Rectal smooth muscle tissue (tissue), 1 donor: ENCODE data around the gene GLO1.
A peak's percentile ranks its signal among the peaks of the same experiment; 100 is the strongest.
"Not testable (repeated sequence)": the region's sequence is repeated elsewhere in the genome, so short reads cannot be mapped to it uniquely, and the experiment has no call there.

Experiments
- H3K27ac ChIP-seq: one replicate; pipeline ENCODE4 v1.7.0; 2013; ENCODE audit warnings: low read depth, low read length, inconsistent platforms
- H3K27me3 ChIP-seq: one replicate; pipeline ENCODE4 v1.7.0; 2013; ENCODE audit warnings: low read length; ENCODE audit not compliant: control insufficient read depth, insufficient read depth
- H3K36me3 ChIP-seq: one replicate; pipeline ENCODE4 v1.7.0; 2013; ENCODE audit warnings: low read length; ENCODE audit not compliant: control insufficient read depth, insufficient read depth
- H3K4me1 ChIP-seq: one replicate; pipeline ENCODE4 v1.7.0; 2013; ENCODE audit warnings: low read length; ENCODE audit not compliant: control insufficient read depth, insufficient read depth
- H3K4me3 ChIP-seq: one replicate; pipeline ENCODE4 v1.7.0; 2013; ENCODE audit warnings: low read length
- H3K9ac ChIP-seq: one replicate; pipeline ENCODE4 v1.7.0; 2013; ENCODE audit warnings: low read length

GLO1 gene

DNA sequence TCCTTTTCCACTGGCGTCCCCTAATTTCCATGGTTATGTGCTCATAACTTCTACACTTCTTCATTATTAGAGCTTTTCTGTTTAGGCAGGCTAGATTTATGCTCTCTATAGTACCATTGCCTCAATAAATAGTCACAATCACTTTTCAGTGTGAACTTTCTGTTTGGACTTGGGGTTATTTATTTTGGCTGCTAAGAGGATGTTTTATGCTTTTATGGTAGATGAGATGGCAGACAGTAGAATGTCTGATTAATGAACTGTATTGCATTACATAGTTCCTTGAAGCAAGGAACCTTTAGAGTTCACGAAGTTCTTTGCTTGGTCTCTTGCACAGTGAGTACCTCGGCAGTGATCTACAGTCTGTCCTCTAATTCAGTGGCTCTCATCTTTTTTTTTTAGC is 19.1 kb upstream of the GLO1 start:
- Histone ChIP-seq H3K36me3 (no peaks in the 10 kb centered on the region), H3K27me3 (no peaks in the 10 kb centered on the region), H3K27ac (no peak overlapping the region), H3K4me3 (no peak overlapping the region), H3K9ac (no peak overlapping the region), H3K4me1 (no peaks in the 10 kb centered on the region)

DNA sequence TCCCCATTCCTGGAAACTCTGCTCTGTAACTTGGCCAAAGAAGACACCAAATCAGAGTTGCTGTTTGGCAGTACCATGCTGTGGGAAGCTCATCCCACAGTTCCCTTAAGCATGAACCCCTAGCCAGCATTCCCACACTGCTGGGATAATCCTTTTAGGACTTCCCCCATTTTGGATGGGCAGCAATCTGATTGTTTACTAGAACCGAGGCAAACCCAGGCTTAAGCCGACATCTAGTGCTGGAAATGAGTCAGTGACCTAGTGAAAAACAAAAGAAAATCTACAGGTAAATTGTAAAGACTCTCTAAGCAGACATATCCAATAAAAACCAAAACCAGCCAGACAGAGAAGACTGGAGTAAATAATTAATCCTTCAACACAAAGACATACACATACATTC is 17.4 kb upstream of the GLO1 start:
- Histone ChIP-seq H3K27me3 (no peaks in the 10 kb centered on the region), H3K9ac (no peak overlapping the region), H3K27ac (no peak overlapping the region)

GRCh38 chr6:38719358-38719757 is 16.4 kb upstream of the GLO1 start:
- Histone ChIP-seq H3K27ac (no peak overlapping the region), H3K36me3 (no peaks in the 10 kb centered on the region), H3K9ac (no peak overlapping the region), H3K4me3 (no peak overlapping the region), H3K27me3 (no peaks in the 10 kb centered on the region), H3K4me1 (no peaks in the 10 kb centered on the region)

More for the DNA sequence above, 17.4 kb upstream of the GLO1 start:
- Histone ChIP-seq H3K4me3 (no peak overlapping the region), H3K36me3 (no peaks in the 10 kb centered on the region), H3K4me1 (no peaks in the 10 kb centered on the region)

DNA sequence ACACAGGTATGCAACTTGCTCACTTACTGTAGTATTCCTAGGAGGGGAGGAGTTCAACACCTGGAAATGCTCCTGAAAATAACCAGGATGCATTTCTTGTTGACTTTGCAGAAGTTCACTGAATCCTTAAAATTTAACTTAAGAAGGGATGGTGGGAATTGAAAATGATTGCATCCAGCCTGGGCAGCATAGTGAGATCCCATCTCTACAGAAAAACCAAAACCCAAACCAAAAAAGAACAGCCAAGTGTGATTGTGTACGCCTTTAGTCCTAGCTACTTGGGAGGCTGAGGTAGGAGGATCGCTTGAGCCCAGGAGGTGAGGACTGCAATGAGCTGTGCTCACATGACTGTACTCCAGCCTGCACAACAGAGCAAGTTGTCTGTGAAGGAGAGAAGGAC is 13.9 kb upstream of the GLO1 start:
- Histone ChIP-seq H3K4me1 (no peaks in the 10 kb centered on the region), H3K9ac (no peak overlapping the region), H3K27me3 (peaks cover 4% of the 10 kb centered on the region), H3K27ac (no peak overlapping the region), H3K36me3 (no peaks in the 10 kb centered on the region), H3K4me3 (no peak overlapping the region)

DNA sequence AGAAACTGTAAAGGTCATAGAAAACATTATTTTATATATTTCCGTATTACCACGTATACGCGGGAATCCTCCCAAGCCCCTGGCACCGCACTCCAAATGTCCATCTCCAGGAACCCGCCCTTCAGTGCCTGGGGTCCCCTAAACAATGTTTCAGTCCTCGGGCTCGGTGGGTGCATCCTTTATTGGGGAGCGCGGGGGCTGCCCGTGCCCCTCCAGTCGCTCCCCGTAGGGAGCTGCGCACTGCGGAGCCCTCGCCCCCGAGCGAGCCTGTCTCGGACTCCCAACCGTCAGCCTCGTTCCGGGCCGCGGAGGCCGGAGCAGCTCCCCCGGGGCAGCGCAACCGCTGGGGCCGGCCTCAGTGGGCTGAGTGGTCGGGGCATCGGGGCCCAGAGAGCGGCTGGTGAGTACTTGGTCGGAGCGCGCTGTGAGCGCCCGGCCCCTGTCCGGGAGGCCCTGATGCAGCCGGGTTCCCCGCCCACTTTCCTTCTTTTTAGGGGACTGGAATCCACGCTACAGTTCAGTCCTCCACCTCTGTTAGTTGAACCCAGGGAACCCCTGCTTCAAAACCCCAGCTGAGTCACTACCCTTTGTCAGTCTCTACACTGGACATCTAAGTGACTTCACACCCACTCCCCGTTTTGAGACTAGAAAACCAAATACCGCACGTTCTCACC is 12.2 kb upstream of the GLO1 start, which contains the start of gene DNAH8:
Gene DNAH8, plus strand, starts transcription at position 296 of the 674 bp plus-strand sequence. CDS start 7,499 bp downstream, outside the sequence.
- Histone ChIP-seq H3K9ac (no peak within 1 kb of the TSS), H3K4me3 (peak within 1 kb of the TSS; percentile 30), H3K27me3 (peaks cover 4% of the 10 kb centered on the region), H3K27ac (no peak within 1 kb of the TSS), H3K4me1 (no peaks in the 10 kb centered on the region), H3K36me3 (no peaks in the 10 kb centered on the region)

GRCh38 chr6:38714239-38715015 is 11.5 kb upstream of the GLO1 start:
- no peaks in the 10 kb centered on the region for H3K36me3 ChIP-seq
- peak overlapping the region; percentile 30 for H3K4me3 ChIP-seq
- no peak overlapping the region for H3K27ac ChIP-seq
- no peaks in the 10 kb centered on the region for H3K4me1 ChIP-seq
- peaks cover 4% of the 10 kb centered on the region for H3K27me3 ChIP-seq
- H3K9ac ChIP-seq = no peak overlapping the region

- Histone ChIP-seq H3K36me3 (no peaks in the 10 kb centered on the region), H3K4me1 (no peaks in the 10 kb centered on the region), H3K9ac (no peak overlapping the region), H3K4me3 (no peak overlapping the region), H3K27ac (no peak overlapping the region), H3K27me3 (peaks cover 4% of the 10 kb centered on the region)
Measured at GRCh38 chr6:38713812-38714211, 10.9 kb upstream of the GLO1 start.

DNA sequence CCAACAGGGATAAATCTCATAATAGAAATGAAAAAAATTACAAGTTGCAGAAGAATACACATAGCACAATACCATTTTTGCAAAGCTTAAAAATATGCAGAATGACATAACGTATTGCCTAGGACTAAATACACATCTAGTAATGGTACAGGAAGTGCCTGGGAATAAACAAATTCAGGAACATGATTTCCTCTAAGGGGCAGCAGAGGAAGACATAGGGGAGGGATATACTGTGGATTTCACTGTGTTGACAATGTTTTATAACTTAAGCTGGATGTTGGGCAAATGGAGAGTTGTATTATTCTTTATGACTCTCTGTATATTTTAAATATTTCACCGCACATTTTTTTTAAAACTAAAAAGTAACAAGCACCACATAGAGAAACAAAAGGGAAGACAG is 5.6 kb upstream of the GLO1 start:
- Histone ChIP-seq H3K36me3 (no peaks in the 10 kb centered on the region), H3K27ac (no peak overlapping the region), H3K9ac (no peak overlapping the region), H3K4me3 (no peak overlapping the region), H3K27me3 (no peaks in the 10 kb centered on the region), H3K4me1 (no peaks in the 10 kb centered on the region)

GRCh38 chr6:38705924-38706323 is 3.0 kb upstream of the GLO1 start:
- H3K27me3 ChIP-seq = no peaks in the 10 kb centered on the region
- no peak overlapping the region for H3K9ac ChIP-seq
- no peaks in the 10 kb centered on the region for H3K36me3 ChIP-seq
- H3K4me1 ChIP-seq = no peaks in the 10 kb centered on the region
- no peak overlapping the region for H3K27ac ChIP-seq
- H3K4me3 ChIP-seq = no peak overlapping the region

DNA sequence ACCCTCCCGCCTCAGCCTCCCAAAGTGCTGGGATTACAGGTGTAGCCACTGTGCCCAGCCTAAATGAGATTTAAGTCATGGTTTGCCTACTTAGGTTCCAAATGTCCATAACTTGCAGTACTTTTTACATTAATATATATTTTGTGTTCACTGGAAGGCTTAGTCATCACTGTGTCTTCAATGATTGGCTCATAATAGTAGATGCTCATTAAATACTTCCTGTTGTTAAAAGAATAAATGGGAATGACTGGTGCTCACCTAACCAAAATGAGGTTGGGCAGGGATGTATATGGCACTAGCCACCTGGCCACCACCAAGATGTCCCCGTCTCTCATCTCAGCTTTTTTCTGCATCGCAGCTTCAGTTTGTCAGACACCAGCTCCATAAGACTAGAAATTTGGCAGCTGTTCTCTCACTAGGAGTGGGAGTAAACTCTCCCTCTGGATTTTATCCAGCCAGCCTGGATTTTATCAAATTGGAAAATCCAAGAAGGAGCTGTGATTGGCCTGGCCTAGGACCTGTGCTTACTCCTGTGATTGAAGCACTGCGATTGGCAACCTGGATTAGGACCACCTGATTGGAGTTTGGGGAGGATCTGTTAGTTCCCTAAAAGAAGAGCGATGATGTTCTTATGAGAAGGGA is 1.1 kb upstream of the GLO1 start:
- no peak overlapping the region for H3K4me3 ChIP-seq
- H3K36me3 ChIP-seq = no peaks in the 10 kb centered on the region
- no peak overlapping the region for H3K27ac ChIP-seq
- no peaks in the 10 kb centered on the region for H3K4me1 ChIP-seq
- no peaks in the 10 kb centered on the region for H3K27me3 ChIP-seq
- no peak overlapping the region for H3K9ac ChIP-seq

- no peak overlapping the region for H3K9ac ChIP-seq
- H3K27ac ChIP-seq = no peak overlapping the region
- no peak overlapping the region for H3K4me3 ChIP-seq
Measured at GRCh38 chr6:38701551-38701950, 1.4 kb downstream of the GLO1 start.

DNA sequence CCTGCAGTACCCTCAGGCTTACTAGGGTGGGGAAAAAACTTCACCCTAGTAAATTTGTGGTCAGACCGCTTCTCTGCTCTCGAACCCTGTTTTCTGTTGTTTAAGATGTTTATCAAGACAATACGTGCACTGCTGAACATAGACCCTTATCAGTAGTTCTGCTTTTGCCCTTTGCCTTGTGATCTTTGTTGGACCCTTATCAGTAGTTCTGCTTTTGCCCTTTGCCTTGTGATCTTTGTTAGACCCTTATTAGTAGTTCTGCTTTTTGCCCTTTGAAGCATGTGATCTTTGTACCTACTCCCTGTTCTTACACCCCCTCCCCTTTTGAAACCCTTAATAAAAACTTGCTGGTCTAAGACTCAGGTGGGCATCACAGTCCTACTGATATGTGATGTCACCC is 3.2 kb downstream of the GLO1 start:
- not testable (repeated sequence) for H3K9ac ChIP-seq, H3K36me3 ChIP-seq, H3K27ac ChIP-seq, H3K4me3 ChIP-seq, H3K27me3 ChIP-seq, H3K4me1 ChIP-seq

More at GRCh38 chr6:38701551-38701950, 1.4 kb downstream of the GLO1 start:
- H3K36me3 ChIP-seq = no peaks in the 10 kb centered on the region
- no peaks in the 10 kb centered on the region for H3K27me3 ChIP-seq
- H3K4me1 ChIP-seq = no peaks in the 10 kb centered on the region
